ENCODE measurements around the gene NPHP4. TPM values are rescaled to one million over a fixed set of nuclear protein-coding genes. Genes with fewer than 3 reads are reported as not detected.
A peak's percentile ranks its signal among the peaks of the same experiment; 100 is the strongest.

NPHP4 gene
- 10 to 100 TPM in 2 of 4 donors, 1 to 10 TPM in 2; 6.8 to 17.1 (median 10.8) TPM for polyA plus RNA-seq (ENCODE audit: insufficient read length in 4 of 4)

GRCh38 chr1:5992026-5992813 is at the start of gene NPHP4:
NPHP4 (minus strand) TSS chr1:5992425; CDS start chr1:5986289, 6,136 bp downstream.
- DNase-seq (ENCODE audit: low read depth in 4 of 4, low spot score in 3 of 4), result peak; percentile 99 to 100 (median 100)

DNA sequence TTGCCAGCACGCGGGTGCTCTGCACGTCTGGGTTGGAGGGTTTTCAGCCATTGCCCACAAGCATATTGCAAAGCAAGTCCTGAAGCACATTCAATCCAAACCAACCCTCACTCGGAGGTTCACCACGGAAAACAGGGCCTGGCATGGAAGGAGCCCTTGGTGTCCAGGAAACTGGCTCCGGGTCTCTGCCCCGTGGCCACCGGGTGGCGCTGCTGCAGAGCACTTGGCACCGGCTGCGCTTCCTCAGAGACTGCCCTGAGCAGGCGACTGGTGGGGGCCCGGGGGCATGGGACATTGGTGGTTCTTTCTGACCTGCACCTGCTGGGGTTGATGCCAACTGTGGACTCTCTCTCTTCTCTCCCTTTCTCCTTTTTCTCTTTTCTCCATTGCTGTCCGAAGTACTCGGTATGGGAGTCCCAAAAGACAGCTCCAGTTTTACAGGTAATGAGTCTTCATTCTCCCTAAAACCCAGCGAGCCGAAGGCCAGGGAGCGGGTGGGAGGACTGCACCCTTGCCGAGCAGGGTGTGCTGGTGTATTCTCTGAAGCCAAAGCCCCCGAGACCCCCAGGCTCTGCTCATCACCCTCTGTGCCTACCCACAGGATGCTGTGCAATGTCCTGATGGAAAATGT is 49.3 kb upstream of the NPHP4 start:
- no peak for DNase-seq (ENCODE audit: low read depth in 4 of 4, low spot score in 3 of 4)

DNA sequence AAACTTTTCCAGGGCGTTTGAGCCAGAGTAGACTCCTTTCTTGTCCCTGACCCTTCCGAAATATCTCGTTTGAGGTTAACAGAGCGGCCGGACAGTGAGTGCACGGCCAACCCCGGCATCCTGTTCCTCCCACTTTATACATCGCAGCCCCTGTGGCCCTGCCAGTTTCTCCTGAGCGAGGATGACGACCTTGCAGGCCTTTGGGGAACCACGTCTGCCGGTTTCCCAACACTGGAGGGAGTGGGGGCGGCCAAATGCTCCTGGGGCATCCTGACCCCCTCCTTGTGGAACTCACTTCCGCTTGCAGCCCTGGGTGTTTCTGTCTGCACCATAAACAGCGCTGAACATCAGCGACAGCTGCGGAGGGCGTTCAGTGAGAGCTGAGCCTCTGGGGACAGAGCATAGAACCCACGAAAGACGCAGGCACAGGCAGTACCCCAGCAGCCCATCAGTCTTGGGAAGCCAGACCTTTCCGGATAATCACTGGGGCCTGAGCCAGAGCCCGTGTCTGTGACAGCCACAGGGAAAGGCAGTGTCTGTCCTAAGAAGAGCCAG is 48.7 kb upstream of the NPHP4 start:
- DNase-seq (ENCODE audit: low read depth in 4 of 4, low spot score in 3 of 4), result no peak

GRCh38 chr1:6040444-6040843 is 48.2 kb upstream of the NPHP4 start:
- DNase-seq (ENCODE audit: low read depth in 4 of 4, low spot score in 3 of 4), result no peak

DNA sequence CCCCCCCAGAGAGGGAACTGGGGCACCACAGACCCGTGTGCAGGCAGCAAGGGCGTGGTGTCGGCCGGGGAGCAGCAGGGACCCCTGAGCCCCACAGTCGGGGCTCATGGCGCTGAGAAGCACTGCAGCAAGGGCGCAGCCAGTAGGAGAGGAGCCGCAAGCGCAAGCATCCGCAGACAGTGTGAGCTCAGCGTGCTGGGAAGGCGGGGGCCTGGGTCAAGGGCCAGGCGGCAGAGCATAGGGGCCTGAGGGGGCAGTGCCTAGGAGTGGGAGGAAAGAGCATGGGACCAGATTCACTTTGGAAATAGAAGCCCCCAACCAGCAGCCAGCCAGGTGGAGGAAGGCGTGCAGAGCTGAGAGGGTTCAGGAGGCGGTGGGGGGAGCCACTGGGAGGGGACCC is 46.8 kb upstream of the NPHP4 start:
- DNase-seq (ENCODE audit: low read depth in 4 of 4, low spot score in 3 of 4), result no peak

- no peak for DNase-seq (ENCODE audit: low read depth in 4 of 4, low spot score in 3 of 4)
Measured at GRCh38 chr1:6038603-6039002, 46.4 kb upstream of the NPHP4 start.

DNA sequence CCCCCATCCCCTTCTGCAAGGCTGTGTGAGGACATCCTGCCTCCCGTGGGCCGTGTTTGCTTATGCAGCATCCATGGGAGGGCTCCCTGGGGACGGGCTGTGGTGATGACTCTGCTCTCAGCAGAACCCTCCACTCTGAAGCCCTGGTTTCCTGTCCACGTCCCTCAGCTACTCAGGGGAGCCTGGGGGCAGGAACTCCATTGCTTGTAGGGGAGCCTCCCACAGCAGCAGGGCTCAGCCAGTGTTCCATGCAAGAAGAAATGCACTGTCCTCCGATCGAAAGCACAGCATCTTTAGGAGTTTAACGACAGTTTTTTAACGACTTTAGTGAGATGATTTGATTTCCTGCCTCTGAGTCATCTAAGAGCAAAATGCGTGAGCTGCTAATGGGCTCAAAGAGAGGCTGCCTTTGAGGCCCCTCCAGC is 45.1 kb upstream of the NPHP4 start:
- DNase-seq (ENCODE audit: low read depth in 4 of 4, low spot score in 3 of 4), result no peak

DNA sequence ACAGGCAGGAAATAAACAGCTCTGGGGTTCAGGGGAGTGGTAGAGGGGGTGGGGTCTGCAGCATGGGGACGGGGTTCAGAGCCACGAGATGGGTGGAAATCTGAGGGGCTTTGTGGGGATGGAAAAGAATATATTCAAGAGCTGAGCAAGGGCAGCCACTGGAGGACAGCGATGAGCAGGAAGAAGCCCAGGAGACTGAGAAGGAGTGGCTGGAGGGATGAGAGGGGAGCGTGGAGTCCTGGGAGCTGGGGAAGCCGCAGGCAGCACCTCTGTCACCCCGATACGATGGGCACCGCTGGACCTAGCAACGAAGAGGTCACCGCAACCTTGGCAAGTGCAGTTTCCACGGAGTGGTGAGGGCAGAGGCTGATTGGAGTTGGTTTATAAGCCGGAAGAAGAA is 43.5 kb upstream of the NPHP4 start:
- DNase-seq (ENCODE audit: low read depth in 4 of 4, low spot score in 3 of 4), result no peak

GRCh38 chr1:6035303-6035702 is 43.1 kb upstream of the NPHP4 start:
- DNase-seq (ENCODE audit: low read depth in 4 of 4, low spot score in 3 of 4), result no peak

GRCh38 chr1:6034750-6035096 is 42.5 kb upstream of the NPHP4 start:
- DNase-seq (ENCODE audit: low read depth in 4 of 4, low spot score in 3 of 4), result no peak

DNA sequence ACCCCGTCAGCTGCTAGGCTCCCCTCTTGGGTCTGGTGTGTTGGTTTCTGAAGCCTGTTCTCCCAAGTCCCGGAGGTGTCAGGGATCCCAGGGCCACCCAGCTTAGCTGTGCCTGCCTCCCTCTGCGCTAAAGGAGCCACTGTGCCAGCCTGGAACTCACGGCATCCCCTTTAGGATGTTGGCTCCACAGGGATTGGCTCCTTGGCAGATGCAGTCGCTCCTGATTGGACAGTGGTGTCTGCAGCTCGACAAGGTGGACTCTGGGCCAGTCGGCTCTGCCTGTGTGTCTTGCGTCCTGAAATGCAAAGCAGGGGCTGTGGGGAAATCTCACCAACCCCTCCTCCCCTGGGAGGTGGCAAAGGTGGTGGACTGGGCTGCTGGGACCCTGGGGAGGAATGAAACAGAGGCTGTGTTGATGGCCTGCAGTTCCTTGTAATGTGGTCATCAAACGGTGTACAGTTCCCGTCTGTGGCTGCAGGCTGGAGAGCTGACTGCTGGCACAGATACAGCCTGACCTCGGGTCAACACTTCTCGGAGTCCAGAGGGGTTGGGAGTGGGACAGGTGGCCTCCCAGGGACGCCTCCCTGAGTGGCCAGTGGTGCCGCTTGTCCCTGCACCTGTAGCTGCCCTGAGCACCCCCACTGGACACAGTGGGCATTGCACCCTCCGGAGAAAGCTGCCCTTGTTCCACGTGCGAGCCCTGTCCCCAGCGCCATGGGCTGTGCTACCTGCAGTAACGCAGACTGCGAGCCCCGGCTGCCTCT is 41.9 kb upstream of the NPHP4 start:
- DNase-seq (ENCODE audit: low read depth in 4 of 4, low spot score in 3 of 4), result no peak

GRCh38 chr1:6033124-6033523 is 40.9 kb upstream of the NPHP4 start:
- DNase-seq (ENCODE audit: low read depth in 4 of 4, low spot score in 3 of 4), result no peak

DNA sequence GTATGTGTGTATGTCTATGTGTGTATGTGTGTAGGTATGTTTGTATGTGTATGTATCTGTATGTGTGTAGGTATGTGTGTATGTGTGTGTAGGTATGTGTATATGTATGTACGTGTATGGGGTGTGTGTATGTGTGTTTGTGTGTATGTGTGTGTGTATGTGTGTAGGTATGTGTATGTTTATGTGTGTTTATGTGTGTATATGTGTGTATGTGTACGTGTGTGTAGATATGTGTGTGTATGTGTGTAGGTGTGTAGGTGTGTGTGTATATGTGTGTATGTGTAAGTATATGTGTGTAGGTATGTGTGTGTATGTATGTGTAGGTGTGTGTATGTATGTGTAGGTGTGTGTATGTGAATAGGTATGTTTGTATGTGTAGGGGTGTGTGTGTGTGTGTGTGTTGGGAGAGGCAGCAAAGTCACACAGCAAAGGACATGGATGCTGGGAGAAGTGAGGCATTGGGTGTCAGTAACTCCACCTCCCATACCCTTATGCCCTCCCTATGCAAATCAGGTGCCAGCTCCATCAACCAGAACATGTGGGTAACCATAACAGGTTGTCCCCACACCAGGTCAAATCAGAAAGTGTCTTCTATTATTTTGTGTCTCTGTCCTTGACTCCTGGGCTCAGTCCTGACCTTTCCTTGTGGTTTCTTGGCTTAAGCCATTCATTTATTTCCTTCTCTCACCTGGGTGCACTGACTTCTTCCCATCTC is 38.5 kb upstream of the NPHP4 start:
- no peak for DNase-seq (ENCODE audit: low read depth in 4 of 4, low spot score in 3 of 4)

GRCh38 chr1:6030132-6030531 is 37.9 kb upstream of the NPHP4 start:
- DNase-seq (ENCODE audit: low read depth in 4 of 4, low spot score in 3 of 4), result no peak

DNA sequence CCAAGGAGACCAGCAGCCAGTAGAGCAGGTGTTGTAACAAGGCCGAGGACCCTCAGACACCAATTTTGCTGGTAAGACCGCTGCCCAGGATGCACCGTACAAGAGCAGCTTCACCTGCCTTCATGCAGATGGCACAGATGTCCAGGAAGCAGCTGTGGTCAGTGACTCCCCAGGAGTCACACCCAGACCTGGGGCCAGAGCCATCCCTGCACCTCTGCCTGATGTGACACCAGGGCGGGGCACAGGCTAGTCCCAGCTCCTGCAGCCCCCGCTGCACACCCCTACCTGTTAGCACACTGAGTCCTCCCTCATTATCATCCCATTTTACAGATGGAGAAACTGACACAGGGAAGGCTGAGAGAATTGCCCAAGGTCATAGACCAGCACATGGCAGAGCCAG is 37.1 kb upstream of the NPHP4 start:
- no peak for DNase-seq (ENCODE audit: low read depth in 4 of 4, low spot score in 3 of 4)

DNA sequence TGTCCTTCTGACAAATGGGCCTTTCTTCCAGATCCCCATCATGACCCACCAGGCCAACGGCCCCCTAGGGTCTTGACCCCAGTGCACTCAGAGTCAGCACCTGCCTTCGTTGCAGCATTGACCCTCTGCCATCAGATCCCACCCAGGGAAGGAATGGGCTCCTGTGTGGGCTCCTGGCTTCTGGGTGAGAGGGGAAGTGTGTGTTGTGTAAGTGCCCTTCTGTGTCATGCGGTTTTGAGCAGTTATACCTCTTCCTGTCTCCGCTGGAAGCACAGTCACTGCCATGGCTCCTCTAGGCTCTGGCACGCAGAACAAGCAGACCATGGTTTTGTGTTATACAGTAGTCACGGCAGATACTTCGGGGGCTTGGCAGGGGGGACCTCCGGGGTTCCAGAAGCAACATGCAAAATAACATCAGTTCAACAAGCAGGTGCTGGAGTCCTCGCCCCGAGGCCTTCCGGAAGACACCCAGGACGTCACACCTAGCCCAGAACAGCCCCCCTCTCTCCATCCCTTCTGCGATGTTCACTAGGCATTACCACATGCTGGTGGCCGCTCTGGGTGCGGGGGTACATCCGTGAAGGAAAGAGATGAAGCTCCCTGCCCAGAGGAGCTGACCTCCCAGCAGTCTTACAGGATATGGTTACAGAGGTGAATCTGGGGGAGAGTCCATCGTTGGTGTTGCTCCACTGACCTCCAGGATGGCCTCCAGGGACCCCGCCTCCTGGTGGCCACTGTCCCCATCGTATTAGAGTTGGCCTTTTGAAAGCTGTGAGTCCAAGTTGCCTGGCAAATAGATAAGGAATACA is 36.0 kb upstream of the NPHP4 start:
- DNase-seq (ENCODE audit: low read depth in 4 of 4, low spot score in 3 of 4), result no peak

GRCh38 chr1:6027591-6027990 is 35.4 kb upstream of the NPHP4 start:
- DNase-seq (ENCODE audit: low read depth in 4 of 4, low spot score in 3 of 4), result no peak

- DNase-seq (ENCODE audit: low read depth in 4 of 4, low spot score in 3 of 4), result no peak
Measured at GRCh38 chr1:6026095-6026809, 34.0 kb upstream of the NPHP4 start.

All from left renal pelvis (tissue), 4 donors.